ENCODE data around the gene MN1.

MN1 gene

DNA sequence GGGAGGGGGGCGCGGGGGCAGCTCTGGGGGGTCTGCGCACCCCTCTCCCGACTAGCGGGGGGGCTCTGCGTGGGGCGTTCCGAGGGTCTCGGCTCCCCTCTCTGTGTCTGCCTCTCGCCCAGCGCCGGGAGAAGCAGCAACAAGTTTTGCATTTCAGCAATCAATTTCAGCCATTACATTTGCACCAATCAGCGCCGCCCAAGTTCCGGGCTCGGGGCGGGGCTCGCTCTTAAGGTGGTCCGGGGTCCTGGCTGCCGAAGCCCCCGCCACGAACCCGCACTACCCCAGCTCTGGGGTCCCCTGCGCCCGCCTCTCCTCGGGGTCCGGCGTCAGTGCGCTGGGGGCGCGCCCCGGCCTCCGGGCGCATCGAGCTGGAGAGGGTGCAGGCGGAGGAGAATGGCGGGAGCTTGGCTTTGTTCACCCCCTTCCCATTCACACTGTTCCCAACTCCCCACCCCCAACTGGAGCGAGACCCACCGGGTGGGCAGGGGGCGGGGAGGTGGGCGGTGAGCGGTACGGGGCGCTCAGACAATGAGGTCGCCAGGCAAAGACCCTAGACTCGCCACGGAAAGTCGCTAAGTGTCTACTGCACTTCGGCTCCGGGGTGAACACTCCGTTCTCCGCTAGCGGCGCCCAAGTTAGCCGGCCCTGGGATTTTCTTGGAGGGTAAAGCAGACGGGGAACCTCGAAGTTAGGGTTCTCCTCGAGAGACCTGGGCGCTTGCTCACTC is at the start of gene MN1:
MN1 (minus strand) TSS at position 141 of the 730 bp plus-strand sequence. CDS start 1,213 bp downstream, outside the sequence.
- DNase-seq, result peak; percentile 65

DNA sequence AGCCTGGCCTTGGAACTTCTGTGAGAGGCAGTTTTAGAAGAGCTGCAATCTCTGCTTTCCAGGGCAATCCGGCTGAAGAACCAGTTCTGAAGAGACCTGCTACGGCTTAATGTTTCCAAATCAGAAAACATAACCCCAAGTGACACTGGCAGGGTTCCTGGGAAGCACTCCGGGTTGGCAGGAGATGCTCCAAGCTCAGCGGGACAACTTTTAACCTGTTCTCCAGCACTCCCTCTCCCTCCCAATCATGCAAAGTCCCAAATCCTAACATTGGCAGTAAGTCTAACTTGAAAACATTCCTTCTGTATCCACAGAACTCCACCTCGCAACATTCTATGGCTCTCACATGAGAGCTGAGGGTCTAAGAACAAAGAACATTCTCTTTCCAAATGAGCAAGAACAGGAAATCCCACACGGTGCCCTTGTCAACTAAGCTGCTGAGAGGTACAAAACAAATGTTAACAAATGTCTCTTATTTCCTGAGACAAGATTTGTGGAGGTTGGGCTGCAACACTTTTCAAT is 48.5 kb upstream of the MN1 start:
- no peak for DNase-seq

DNA sequence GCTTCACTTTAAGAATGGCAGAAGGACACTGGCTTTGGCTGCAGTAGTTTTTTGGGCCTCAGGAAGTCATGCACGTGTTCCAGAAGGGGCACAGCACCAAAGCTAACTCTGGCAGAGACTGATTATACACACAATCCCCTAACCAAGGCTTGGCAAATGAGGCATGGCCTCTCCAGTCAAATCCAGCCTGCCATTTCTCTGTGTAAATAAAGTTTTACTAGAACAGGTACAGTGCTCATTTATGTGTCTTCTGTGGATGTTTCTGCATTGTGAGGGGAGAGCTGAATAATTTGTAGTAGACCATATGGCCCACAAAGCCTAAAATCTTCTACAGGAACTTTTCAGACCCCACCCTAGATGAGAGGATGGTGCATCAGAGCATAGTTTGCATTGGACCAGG is 46.4 kb upstream of the MN1 start:
- DNase-seq, result no peak

DNA sequence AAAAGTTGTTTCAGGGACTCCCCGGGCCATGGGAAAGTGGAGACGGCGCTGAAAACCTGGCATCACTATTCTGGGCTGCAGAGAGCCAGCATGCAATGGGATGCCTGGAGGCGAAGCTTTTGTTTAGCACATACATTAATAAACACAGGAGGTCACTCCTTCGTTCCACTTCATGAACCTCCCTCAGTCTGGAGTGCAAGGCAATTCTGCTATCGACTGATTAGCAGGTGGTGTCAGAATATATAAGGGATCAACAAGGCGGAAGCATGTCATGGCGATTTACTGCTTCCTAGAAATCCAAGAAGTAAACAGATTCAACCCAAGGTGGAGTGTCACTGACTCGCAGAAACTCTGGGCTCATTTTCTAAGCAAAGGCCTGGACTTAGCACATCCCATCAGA is 45.4 kb upstream of the MN1 start:
- DNase-seq, result no peak

DNA sequence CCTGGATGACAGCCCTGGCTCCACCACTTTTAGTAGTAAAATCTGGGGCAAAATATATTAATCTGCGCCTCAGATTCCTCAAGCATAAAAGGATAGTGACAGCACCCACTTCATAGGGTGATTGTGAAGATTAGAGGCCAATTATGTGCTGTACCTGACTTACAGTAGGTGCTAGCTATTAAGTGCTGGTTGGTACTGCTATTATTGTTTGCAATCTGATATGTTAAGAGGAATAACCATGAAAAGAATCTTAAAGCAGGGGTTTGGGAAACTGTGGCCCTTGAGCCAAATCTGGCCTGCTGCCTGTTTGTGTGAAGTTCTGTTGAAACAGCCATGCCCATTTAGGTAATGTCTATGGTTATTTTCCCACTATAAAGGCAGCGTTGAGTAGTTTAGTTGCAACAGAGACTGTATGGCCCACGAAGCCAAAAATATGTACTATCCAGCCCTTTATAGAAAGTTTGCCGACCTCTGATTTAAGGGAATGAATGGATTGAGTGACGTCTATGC is 44.7 kb upstream of the MN1 start:
- no peak for DNase-seq

DNA sequence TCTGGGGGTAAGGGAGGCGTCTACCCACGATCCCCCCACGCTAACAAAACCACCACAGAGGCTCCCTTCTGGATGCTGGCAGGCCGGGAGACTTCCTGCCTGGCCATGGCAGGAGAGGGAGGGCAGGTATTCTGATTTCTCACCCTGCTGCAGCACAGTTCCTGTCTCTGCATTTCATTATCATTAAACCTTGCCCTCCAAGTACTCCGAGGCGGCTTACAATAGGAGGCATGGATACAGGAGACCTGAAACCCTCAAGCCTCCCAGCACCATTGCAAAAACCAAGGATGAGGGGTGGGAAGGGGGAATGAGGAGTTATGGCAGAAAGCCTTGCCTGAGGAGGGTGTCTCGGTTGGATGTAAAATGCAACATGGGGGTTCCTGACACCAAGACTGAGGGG is 44.1 kb upstream of the MN1 start:
- DNase-seq, result no peak

DNA sequence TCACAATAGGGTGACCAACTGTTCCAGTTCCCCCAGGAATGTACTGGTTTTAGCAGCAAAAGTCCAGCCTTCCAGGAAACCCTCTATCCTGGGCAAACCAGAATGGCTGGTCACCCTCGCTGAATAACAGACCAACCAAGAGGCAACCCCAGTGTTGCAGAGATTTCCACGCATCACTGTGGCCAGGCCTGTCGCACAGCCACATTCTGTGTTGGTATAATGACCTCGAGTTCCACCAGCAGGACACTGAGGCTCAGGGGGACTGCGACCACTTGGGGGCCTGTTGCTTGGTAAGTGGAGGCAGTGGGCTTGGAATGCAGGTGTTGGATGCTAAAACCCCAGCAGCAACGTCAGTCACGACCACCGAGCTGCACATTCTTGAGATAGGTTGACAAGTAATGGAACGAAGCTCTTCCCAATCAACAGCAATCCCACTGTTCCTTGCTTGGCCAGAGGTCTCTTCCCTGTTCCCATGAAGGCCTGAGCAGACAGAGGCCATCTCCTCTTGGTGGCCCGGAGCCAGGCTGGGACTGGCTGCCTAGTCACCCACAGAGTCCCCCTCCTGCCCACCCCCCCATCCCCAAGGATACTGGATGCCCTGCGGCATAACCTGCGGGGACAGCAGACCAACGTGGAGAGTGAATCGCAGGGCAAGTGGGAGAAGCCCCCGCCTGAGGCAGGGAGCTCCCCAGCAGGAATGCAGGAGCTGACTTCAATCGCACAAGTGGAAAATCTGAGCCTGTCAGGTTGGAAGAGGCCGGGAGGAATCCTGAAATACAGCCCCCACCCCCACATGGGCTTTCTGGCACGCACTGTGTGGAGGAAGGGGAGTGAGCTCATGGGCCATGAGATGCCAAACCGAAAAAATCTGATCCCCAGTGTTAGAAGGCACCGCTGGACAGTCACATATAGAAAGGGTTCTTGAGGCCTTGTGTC is 43.4 kb upstream of the MN1 start:
- no peak for DNase-seq

DNA sequence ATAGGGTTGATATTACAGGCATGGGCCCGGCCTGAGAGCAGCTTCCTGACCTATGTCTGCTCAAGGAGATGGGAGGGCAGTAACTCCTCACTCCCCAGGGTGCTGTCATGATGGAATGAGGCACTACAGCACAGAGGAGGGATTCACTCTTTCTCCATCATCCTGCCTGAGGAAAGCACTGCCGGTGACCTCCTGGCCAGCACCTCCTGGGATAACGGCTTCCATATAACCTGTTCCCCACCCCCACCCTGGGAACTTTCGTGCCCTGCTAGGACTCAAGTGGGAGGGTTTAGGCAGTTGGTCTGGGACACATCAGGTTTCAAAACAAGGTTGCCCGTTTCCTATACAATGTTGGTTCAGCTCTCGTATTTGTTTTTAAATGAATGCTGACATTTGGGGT is 42.7 kb upstream of the MN1 start:
- no peak for DNase-seq

DNA sequence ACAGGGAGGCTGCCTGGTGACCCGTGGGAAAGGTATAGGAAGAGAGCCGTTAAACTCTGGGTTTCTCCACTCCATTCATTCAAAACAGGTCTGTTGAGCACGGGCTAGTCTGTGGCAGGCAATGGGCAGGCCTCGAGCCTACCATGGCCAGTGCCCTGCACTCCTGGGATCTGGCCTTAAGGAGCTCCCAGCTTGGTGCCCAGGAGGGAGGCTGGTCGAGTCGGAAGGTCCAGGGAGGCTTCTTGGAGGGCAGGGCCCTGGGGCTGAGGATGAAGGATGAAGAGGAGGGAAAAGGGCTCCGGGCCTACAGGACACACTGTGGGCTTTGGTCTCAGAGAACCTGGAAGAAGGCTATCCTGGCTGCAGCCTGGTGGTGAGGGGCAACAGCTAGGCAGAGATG is 41.9 kb upstream of the MN1 start:
- peak; percentile 48 for DNase-seq

DNA sequence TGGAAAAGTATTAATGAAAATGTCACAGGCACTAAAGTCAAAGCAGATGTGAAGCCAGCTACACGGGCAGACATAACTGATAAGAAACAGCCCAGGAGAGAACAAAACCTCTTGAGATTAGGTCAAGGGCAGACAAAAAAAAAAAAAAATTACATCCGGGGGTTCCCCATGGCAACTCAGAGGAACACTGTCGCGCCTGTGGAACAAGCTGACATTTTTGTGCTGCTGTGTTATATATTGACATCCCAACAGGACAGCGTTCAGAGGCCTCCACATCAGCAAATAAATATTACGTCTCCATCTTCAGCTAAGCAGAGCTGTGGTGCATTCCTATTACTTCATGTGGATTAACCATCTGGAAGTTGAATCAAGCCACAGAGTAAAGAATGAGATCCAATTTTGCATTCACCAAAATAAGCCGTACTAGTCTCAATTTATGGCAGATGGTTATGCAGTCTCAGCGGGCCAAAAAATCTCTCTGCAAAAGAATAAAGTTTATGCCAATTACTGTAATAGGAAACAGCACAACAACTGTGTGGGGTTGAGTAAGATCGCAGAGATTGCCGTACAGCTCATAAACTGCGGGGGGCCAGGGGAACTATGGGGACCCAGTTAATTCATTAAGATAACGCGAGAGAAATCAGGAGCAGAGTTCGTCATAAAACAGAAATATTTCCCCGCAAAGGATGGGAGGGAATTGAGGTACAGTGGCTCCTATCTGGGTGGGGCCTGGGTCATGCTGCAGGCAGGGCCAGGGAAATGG is 41.3 kb upstream of the MN1 start:
- no peak for DNase-seq

DNA sequence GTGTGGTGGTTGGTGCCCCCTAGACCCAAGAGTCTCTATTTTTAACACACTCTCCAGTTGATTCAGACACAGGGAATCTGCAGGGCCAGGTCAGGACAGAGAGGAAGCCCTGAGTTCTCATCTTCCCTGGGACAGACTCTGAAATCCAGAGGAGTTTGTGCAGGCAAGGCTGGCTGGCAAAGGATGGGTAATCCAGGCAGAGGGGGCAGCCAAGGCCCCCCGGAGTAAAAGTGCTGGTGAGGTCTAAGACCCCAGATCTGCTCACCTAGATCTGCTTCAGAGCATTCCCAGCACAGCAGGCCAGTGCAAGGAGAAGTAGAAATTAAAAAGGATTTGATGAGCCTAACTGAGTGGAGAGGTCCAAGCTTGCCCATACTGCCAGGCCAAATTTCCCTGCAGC is 40.6 kb upstream of the MN1 start:
- DNase-seq, result peak; percentile 40

DNA sequence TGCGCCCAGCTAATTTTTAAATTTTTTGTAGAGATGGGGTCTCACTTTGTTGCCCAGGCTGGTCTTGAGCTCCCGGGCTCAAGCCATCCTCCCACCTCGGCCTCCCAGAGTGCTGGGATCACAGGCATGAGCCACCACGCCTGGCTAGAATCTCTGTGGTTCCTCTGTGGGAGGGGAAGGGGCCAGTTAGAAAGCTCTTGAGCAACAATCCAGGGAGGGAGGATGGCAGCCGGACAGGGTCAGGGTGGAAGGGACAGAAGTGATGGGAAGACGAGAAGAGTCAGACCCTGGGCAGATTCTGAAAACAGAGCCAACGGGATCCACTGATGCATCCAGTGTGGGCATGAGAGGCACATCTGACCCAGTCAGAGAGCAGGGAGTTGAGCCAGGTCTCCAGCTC is 38.9 kb upstream of the MN1 start:
- peak; percentile 36 for DNase-seq

DNA sequence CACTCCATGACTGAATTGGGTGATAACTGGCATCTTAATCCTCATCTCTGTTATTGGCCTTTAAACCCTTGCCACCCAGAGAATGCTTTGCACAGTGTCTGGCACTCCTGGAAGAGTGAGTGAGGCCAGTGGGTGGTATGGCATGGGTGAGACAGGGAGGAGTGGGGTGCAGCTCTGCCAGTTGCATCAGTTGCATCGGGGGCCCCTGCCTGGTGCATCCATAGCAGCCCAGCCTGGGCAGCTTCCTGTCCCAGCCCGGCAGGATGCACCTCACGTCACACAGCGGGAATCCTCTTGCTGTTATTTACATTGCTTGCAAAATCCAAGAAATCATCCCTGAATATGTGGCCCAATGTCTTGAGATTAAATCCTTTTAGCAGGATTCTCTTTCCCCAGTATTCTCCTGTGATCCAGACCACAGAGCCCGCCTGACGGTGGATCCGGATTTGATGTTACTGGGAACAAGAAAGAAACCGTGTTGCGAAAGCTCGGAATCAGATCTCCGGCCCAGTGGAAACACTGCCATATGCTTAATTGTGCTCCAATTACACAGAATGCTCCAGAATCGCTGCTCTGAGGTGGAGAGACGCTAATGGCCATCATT is 37.6 kb upstream of the MN1 start:
- no peak for DNase-seq

DNA sequence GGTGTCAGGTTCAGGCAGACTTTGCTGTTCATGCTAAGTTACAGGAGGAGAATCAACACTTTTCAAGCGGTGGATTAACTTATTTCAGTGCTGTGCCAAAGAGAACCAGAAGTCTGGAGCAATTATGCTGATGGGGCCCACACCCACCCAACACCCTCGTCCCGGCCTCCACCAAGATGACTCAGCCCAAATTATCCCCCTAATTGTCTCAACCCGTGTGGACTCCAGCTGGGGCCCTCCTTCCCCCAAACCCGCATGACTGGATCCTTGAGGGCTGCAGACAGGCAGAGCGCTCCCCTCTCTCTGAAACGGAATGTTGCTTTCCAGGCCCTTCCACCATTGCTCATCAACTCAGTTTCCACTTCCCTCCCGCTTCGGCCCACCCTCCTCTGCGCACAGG is 34.6 kb upstream of the MN1 start:
- peak; percentile 94 for DNase-seq

DNA sequence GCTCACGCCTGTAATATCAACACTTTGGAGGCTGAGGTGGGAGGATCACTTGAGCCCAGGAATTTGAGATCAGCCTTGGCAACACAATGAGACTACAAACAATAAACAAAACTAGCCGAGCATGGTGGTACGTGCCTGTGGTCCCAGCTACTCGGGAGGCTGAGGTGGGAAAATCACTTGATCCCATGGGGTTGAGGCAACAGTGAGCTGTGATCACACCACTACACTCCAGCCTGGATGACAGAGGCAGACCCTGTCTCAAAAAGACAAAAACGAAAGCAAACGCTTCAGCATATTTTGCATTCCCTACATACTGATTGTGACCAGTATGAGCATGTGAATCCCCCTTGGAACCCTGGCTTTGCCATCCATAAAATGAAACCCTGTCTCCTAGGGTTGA is 33.9 kb upstream of the MN1 start:
- peak; percentile 83 for DNase-seq

DNA sequence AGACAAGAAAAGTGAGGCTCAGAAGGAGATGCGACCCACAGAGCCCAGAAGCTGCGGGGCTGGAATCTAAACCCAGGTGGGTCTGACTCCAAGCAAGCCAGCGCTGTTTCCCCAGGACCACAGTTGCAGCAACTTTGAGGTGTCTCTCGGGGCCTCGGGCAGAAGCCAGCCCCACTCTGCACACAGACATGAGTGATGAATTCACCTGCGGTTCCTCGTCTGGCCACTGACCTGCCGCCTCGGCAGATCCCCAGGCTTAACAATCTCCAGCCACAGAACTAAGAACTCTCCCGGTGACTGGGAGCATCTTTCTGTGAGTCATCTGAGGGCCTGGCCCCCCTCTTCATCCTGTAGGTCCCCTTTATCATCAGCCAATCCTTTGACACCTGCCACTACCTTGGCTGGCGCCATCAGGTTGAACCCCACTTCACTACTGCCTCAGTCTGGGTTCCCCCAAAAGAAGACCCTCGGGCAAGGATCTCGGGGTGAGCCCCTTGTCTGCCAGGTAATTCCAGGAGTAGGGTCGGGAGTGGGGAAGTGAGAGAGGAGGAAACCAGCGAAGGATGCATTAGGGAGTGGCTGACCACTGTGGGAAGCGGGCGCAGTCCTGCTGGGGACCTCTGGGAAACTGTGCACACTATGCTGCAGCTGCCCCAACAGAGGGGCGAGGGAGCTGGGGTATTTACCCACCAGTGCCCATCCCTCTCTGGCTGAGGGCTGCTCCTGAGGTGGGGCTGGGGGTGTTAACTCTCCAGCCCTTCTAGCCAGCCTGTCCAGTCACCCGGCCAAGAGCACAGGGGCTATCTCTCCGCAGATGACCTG is 33.0 kb upstream of the MN1 start:
- peak; percentile 66 for DNase-seq

DNA sequence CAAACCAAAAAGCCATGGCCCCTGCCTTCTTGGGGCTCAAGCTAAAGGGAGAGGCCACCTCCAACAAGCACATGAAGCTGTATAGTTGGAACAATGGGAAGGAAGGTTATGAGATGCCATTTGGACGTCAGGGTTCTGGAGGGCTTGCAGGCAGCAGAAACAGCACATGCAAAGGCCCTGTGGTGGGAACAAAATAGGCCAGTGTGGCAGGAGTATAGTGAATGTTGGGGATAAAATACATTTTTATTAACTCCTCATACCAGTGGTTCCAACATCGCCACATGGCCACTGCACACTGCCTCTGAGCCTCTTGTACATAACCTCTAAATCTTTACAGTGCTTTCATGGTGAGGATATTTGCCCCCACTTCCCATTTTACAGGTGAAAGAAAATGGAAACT is 32.2 kb upstream of the MN1 start:
- no peak for DNase-seq

DNA sequence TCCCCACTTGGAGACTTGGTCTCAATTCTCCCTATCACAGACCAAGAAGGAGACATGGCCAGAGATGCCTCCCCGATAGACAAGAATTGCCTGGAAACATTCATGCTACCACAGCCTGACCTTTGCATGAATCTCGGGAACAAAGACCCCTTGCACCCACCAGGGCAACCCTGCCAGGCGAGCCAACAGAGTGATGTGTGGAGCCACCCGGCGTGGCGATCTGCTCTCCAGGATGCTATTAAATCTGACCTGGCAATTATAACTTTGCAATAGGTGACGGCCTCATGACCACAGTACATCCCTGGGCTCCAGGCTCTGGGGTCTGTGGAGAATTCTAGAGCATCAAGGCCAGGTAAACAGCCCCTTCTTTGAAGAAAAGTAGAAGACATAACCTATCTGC is 31.1 kb upstream of the MN1 start:
- no peak for DNase-seq

DNA sequence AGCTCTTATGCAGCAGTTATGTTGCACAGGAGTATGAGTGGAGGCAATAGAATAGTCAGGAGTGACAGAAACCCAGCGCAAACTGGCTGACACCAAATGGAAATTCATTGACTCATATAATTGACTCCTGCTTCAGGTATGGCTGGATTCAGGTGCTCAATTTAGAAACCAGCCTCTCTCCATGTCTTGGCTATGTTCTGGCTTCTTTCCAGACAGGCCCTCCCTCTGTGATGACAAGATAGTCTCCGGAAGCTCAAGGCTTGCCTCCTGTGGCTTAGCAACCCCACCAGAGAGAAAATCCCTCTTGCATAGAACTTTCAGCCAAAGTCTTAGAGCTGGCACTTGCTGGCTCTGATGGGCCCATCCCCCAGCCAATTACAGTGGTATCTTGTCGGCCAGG is 28.1 kb upstream of the MN1 start:
- DNase-seq, result no peak

DNA sequence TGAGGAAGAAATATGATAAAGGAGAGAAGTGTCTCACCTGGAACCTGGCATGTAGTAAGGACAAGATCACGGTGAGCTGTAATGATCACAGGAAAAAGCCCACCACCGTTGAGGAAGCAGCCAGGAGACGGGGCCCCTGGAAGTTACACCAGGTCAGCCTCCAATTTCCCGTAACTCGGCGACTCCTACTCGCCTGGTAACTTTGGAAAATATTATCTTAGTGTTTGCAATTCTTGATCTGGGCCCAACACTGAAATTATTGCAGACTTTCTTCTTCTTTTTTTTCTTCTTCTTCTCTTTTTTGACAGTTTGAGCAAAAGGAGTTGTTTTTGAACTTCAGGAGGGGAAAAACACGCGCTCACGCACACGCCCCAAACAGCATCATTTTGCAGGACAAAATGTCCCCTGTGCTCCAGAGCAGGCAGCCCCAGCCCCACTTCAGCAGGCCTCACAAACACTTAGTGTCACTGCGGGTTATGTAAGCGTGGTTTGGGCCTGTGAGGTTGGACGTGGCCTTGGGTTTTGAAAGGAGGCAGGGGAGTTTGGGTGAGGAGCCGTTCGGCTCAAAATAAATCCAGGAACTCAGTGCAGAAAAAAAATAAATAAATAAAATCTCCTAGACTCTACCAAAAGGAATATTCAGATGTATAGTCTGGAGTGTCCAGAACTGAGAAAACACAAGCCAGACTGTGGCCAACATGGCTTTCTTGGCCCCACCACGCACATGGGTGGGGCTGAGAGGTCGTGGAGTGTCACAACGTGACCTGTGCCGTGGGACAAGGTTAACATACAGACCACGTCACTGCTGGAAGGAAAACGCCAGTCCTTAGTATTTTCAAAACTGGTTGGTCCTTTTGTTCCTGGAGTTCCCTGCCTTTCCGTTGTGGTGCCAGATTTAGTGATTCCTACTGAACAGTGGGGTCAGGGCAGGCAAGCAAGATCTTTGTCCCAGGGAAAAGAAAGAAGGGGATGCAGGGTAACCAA is 26.3 kb upstream of the MN1 start:
- DNase-seq, result no peak

All from islet precursor cell (in vitro differentiated cells).